Transverse colon (tissue), 3 donors: ENCODE results near the gene CYP11A1.

Experiments used
- EP300 ChIP-seq: sonication (generic); formaldehyde crosslinking; IDR thresholded peaks from one replicate; pipeline ENCODE4 v1.6.1; 2017; ENCODE audit warnings: antibody characterized with exemption, low read depth
- POLR2A ChIP-seq: fragments of 450-650 bp; IDR thresholded peaks from one replicate; pipeline ENCODE4 v1.6.1; 2016; ENCODE audit warnings: antibody characterized with exemption, mild to moderate bottlenecking, moderate library complexity
- TF ChIP-seq, protein P1 (sequence below), 5 experiments: fragments of 200-600 bp in 3 of 5; fragments of 450-650 bp in 2 of 5; sonication (generic) in 3 of 5; IDR thresholded peaks; 1 replicate in 2 of 5; 2 replicates in 3 of 5; pipeline ENCODE4 v1.5.1; 2016 to 2017; ENCODE audit warnings: antibody characterized with exemption in 5 of 5, inconsistent platforms in 3 of 5, mild to moderate bottlenecking in 2 of 5, moderate library complexity in 1 of 5

DNA sequence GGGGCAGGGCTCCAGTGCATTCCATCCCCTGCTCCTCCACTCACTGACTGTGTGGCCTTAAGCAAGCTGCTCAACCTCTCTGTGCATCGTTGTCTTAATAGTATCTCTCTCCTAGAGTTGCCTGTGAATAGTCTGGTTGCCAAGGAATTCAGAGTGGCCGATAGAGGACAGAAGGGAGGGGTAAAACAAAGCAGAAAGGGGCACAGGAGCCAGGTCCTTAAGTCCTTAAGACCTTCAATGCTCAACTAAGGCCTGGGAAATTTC, 13.7 kb upstream of the CYP11A1 start:
- TF ChIP-seq, protein P1, sequence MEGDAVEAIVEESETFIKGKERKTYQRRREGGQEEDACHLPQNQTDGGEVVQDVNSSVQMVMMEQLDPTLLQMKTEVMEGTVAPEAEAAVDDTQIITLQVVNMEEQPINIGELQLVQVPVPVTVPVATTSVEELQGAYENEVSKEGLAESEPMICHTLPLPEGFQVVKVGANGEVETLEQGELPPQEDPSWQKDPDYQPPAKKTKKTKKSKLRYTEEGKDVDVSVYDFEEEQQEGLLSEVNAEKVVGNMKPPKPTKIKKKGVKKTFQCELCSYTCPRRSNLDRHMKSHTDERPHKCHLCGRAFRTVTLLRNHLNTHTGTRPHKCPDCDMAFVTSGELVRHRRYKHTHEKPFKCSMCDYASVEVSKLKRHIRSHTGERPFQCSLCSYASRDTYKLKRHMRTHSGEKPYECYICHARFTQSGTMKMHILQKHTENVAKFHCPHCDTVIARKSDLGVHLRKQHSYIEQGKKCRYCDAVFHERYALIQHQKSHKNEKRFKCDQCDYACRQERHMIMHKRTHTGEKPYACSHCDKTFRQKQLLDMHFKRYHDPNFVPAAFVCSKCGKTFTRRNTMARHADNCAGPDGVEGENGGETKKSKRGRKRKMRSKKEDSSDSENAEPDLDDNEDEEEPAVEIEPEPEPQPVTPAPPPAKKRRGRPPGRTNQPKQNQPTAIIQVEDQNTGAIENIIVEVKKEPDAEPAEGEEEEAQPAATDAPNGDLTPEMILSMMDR (IDR thresholded peaks at IDR 0.05), result no peak
- TF ChIP-seq POLR2A (no peak), EP300 (no peak)
